NCI-H187 (cell line): Measurements from ENCODE around the gene PRMT5.
"Not testable (repeated sequence)": the region's sequence is repeated elsewhere in the genome, so short reads cannot be mapped to it uniquely, and the experiment has no call there.

Experiments
- DNase-seq, 2 experiments: peaks; one replicate each; lab custom pipeline; 2025; lab: John Stamatoyannopoulos, UW

Gene PRMT5

GRCh38 chr14:22929104-22929960 is at the start of gene PRMT5:
Gene PRMT5 (minus strand): TSS chr14:22929376. CDS start chr14:22929361, 15 bp downstream.
- DNase-seq: peak; percentile 99 to 100

- DNase-seq: no peak
These were observed 49.3 kb upstream of the PRMT5 start for GRCh38 chr14:22978487-22978837.

GRCh38 chr14:22977684-22978486 is 48.7 kb upstream of the PRMT5 start:
- no peak for DNase-seq

GRCh38 chr14:22977434-22977683 is 48.2 kb upstream of the PRMT5 start:
- no peak for DNase-seq

- DNase-seq: no peak
These were observed 47.7 kb upstream of the PRMT5 start for GRCh38 chr14:22976620-22977433.

GRCh38 chr14:22974530-22975313 is 45.5 kb upstream of the PRMT5 start:
- DNase-seq: no peak

GRCh38 chr14:22973217-22974032 is 44.2 kb upstream of the PRMT5 start:
- peak in 1 of 2 experiments; percentile 29 for DNase-seq

GRCh38 chr14:22972313-22972930 is 43.2 kb upstream of the PRMT5 start:
- DNase-seq: no peak

- DNase-seq: no peak
These were observed 42.0 kb upstream of the PRMT5 start for GRCh38 chr14:22971152-22971551.

- no peak for DNase-seq
These were observed 37.6 kb upstream of the PRMT5 start for GRCh38 chr14:22966783-22967269.

GRCh38 chr14:22965916-22966782 is 37.0 kb upstream of the PRMT5 start:
- not testable (repeated sequence) for DNase-seq

GRCh38 chr14:22962061-22962676 is 33.0 kb upstream of the PRMT5 start:
- no peak for DNase-seq

- DNase-seq: no peak
These were observed 26.8 kb upstream of the PRMT5 start for GRCh38 chr14:22955702-22956569.

GRCh38 chr14:22952418-22952817 is 23.2 kb upstream of the PRMT5 start:
- no peak for DNase-seq

GRCh38 chr14:22951795-22952194 is 22.6 kb upstream of the PRMT5 start:
- DNase-seq: not testable (repeated sequence)

GRCh38 chr14:22945642-22946041 is 16.5 kb upstream of the PRMT5 start:
- DNase-seq: no peak

GRCh38 chr14:22939684-22940083 is 10.5 kb upstream of the PRMT5 start:
- DNase-seq: no peak

- DNase-seq: no peak
These were observed 6.0 kb upstream of the PRMT5 start for GRCh38 chr14:22935156-22935555.
